GM12891 (cell line): Measurements from ENCODE around the gene BIVM.
"Not testable (repeated sequence)": the region's sequence is repeated elsewhere in the genome, so short reads cannot be mapped to it uniquely, and the experiment has no call there.

Experiments used
- DNase-seq: peaks from one replicate; pipeline ENCODE4 v3.0.0; 2011; ENCODE audit warnings: low spot score; ENCODE audit not compliant: insufficient read length
- FAIRE-seq: peaks from 2 replicates; lab custom pipeline; 2011; peaks lifted over from hg19 to GRCh38; lab: Jason Lieb, UNC
- PAX5 ChIP-seq: IDR thresholded peaks from 2 replicates; pipeline ENCODE4 v1.6.1; 2011; ENCODE audit warnings: low read length, moderate library complexity, mild to moderate bottlenecking; ENCODE audit not compliant: insufficient read depth, severe bottlenecking
- POLR2A ChIP-seq: IDR thresholded peaks from 2 replicates; pipeline ENCODE4 v1.6.1; 2011; ENCODE audit warnings: low read depth, low read length, control low read depth
- POLR2AphosphoS5 ChIP-seq: IDR thresholded peaks from 2 replicates; pipeline ENCODE4 v1.6.1; 2011; ENCODE audit warnings: low read depth, low read length, control low read depth
- POU2F2 ChIP-seq: IDR thresholded peaks from 2 replicates; pipeline ENCODE4 v1.6.1; 2011; ENCODE audit warnings: low read depth, mild to moderate bottlenecking, control low read depth, low read length, moderate library complexity
- SPI1 ChIP-seq: IDR thresholded peaks from 2 replicates; pipeline ENCODE4 v1.6.1; 2011; ENCODE audit warnings: low read depth, low read length, control low read depth
- TAF1 ChIP-seq: IDR thresholded peaks from 2 replicates; pipeline ENCODE4 v1.6.1; 2011; ENCODE audit warnings: low read depth, low read length, control low read depth

Gene BIVM

GRCh38 chr13:102771298-102772041 lies 27.4 kb upstream of the BIVM start:
- TF ChIP-seq POLR2A (no peak), POU2F2 (no peak), SPI1 (peak; percentile 29; the same call in 1 of the 2 replicates)
- no peak for FAIRE-seq
- no peak for DNase-seq

GRCh38 chr13:102772042-102772425 lies 26.9 kb upstream of the BIVM start:
- no peak for FAIRE-seq

GRCh38 chr13:102773441-102774213 lies 25.3 kb upstream of the BIVM start, which contains the start of gene TEX30:
Gene TEX30, minus strand, starts transcription at chr13:102773786. Its CDS starts 3,760 bp downstream, at chr13:102770026.
- TF ChIP-seq POLR2A (peak; percentile 95), POLR2AphosphoS5 (peak; percentile 94), PAX5 (no peak), POU2F2 (peak; percentile 71; the same call in 1 of the 2 replicates), TAF1 (peak; percentile 75), SPI1 (no peak)
- FAIRE-seq (peak; percentile 98), DNase-seq (peak; percentile 87)

More at GRCh38 chr13:102772042-102772425, 26.9 kb upstream of the BIVM start:
- no peak for TF ChIP-seq PAX5
- no peak for TF ChIP-seq POLR2AphosphoS5
- TF ChIP-seq TAF1, result no peak
- TF ChIP-seq POLR2A, result no peak
- no peak for TF ChIP-seq POU2F2
- TF ChIP-seq SPI1, result no peak
- no peak for DNase-seq

- no peak for DNase-seq
- TF ChIP-seq TAF1 (no peak), PAX5 (no peak), POLR2A (no peak), SPI1 (no peak), POU2F2 (no peak), POLR2AphosphoS5 (no peak)
- FAIRE-seq, result no peak
Measured at GRCh38 chr13:102774214-102774568, 24.7 kb upstream of the BIVM start.

- FAIRE-seq (no peak), DNase-seq (no peak)
- no peak for TF ChIP-seq SPI1
- no peak for TF ChIP-seq TAF1
- TF ChIP-seq POLR2AphosphoS5, result no peak
- no peak for TF ChIP-seq POLR2A
- TF ChIP-seq PAX5, result no peak
- TF ChIP-seq POU2F2, result no peak
Measured at GRCh38 chr13:102774591-102775520, 24.1 kb upstream of the BIVM start.

GRCh38 chr13:102776271-102776670 lies 22.6 kb upstream of the BIVM start:
- no peak for FAIRE-seq
- no peak for DNase-seq
- no peak for TF ChIP-seq POU2F2
- no peak for TF ChIP-seq TAF1
- TF ChIP-seq POLR2A, result no peak
- no peak for TF ChIP-seq POLR2AphosphoS5
- no peak for TF ChIP-seq PAX5
- TF ChIP-seq SPI1, result no peak

- FAIRE-seq (peak; percentile 5), DNase-seq (no peak)
- TF ChIP-seq POLR2AphosphoS5, result no peak
- no peak for TF ChIP-seq POU2F2
- TF ChIP-seq TAF1, result no peak
- TF ChIP-seq SPI1, result no peak
- TF ChIP-seq PAX5, result no peak
- TF ChIP-seq POLR2A, result no peak
Measured at GRCh38 chr13:102777736-102778135, 21.2 kb upstream of the BIVM start.

- FAIRE-seq (peak; percentile 16), DNase-seq (no peak)
- TF ChIP-seq POU2F2 (no peak), SPI1 (peak; percentile 24; the same call in 1 of the 2 replicates)
Measured at GRCh38 chr13:102779436-102780159, 19.3 kb upstream of the BIVM start.

- not testable (repeated sequence) for FAIRE-seq, DNase-seq
Measured at GRCh38 chr13:102780656-102781055, 18.3 kb upstream of the BIVM start.
